HG02885 (cell line): ENCODE results near the gene PRKAR2A.
"Not testable (repeated sequence)": the region's sequence is repeated elsewhere in the genome, so short reads cannot be mapped to it uniquely, and the experiment has no call there.

Source experiments
- ATAC-seq: cut with Tn5 transposase; IDR thresholded peaks from one replicate; pipeline ENCODE4 v1.9.1; 2021; ENCODE audit warnings: mild to moderate bottlenecking; ENCODE audit not compliant: unreplicated experiment, poor library complexity

Gene PRKAR2A

GRCh38 chr3:48845170-48845569, 2.5 kb downstream of the PRKAR2A start:
- no peak for ATAC-seq

GRCh38 chr3:48837163-48837562, 10.5 kb downstream of the PRKAR2A start:
- ATAC-seq, result no peak

GRCh38 chr3:48835650-48836366, 11.9 kb downstream of the PRKAR2A start:
- ATAC-seq, result no peak

- ATAC-seq, result no peak
These were observed 15.0 kb downstream of the PRKAR2A start for GRCh38 chr3:48832684-48833083.

GRCh38 chr3:48830715-48831114, 17.0 kb downstream of the PRKAR2A start:
- ATAC-seq, result no peak

GRCh38 chr3:48829525-48829924, 18.1 kb downstream of the PRKAR2A start:
- ATAC-seq, result not testable (repeated sequence)

GRCh38 chr3:48827874-48828273, 19.8 kb downstream of the PRKAR2A start:
- ATAC-seq, result not testable (repeated sequence)

- no peak for ATAC-seq
These were observed 21.2 kb downstream of the PRKAR2A start for GRCh38 chr3:48826451-48826850.

- ATAC-seq, result no peak
These were observed 26.9 kb downstream of the PRKAR2A start for GRCh38 chr3:48820612-48821324.

- ATAC-seq, result no peak
These were observed 28.1 kb downstream of the PRKAR2A start for GRCh38 chr3:48819234-48820221.

- no peak for ATAC-seq
These were observed 36.1 kb downstream of the PRKAR2A start for GRCh38 chr3:48811524-48811923.

- ATAC-seq, result no peak
These were observed 42.7 kb downstream of the PRKAR2A start for GRCh38 chr3:48804930-48805329.

GRCh38 chr3:48800831-48801230, 46.8 kb downstream of the PRKAR2A start:
- not testable (repeated sequence) for ATAC-seq

- no peak for ATAC-seq
These were observed 48.7 kb downstream of the PRKAR2A start for GRCh38 chr3:48798998-48799397.

GRCh38 chr3:48797626-48798025, 50.0 kb downstream of the PRKAR2A start:
- no peak for ATAC-seq

GRCh38 chr3:48795997-48796732, 51.5 kb downstream of the PRKAR2A start:
- ATAC-seq, result no peak

- ATAC-seq, result not testable (repeated sequence)
These were observed 54.2 kb downstream of the PRKAR2A start for GRCh38 chr3:48793484-48793883.

GRCh38 chr3:48789665-48790064, 58.0 kb downstream of the PRKAR2A start:
- ATAC-seq, result no peak

GRCh38 chr3:48788544-48789162, 59.0 kb downstream of the PRKAR2A start:
- ATAC-seq, result no peak
